MM.1S (cell line): ENCODE measurements around the gene PIK3R2.
"Not testable (repeated sequence)": the region's sequence is repeated elsewhere in the genome, so short reads cannot be mapped to it uniquely, and the experiment has no call there.

ENCODE experiments used
- DNase-seq: peaks from one replicate; pipeline ENCODE4 v3.0.0-alpha.2; 2015
- H2AFZ ChIP-seq: fragments of 300-600 bp; sonication (generic); 2 replicates; pipeline ENCODE4 v1.6.0; 2016; ENCODE audit warnings: antibody characterized with exemption, low read length
- H3F3A ChIP-seq: fragments of 300-600 bp; sonication (generic); 2 replicates; pipeline ENCODE4 v1.6.1; 2016; ENCODE audit warnings: mild to moderate bottlenecking, antibody characterized with exemption, low read length, moderate library complexity, mixed read lengths; ENCODE audit not compliant: insufficient read depth
- H3K27ac ChIP-seq: fragments of 300-600 bp; sonication (generic); 2 replicates; pipeline ENCODE4 v1.5.1; 2016; ENCODE audit warnings: mild to moderate bottlenecking, low read length
- H3K27me3 ChIP-seq: fragments of 300-600 bp; sonication (generic); replicated peaks from 2 replicates; pipeline ENCODE4 v1.6.0; 2016; ENCODE audit warnings: low read length; ENCODE audit not compliant: insufficient read depth
- H3K36me3 ChIP-seq: fragments of 300-600 bp; sonication (generic); replicated peaks from 2 replicates; pipeline ENCODE4 v1.6.1; 2016; ENCODE audit warnings: mild to moderate bottlenecking, low read length, mixed read lengths; ENCODE audit not compliant: insufficient read depth
- H3K4me1 ChIP-seq: fragments of 300-600 bp; sonication (generic); 2 replicates; pipeline ENCODE4 v1.6.1; 2016; ENCODE audit warnings: low read length, mixed read lengths
- H3K4me2 ChIP-seq: fragments of 300-600 bp; sonication (generic); 2 replicates; pipeline ENCODE4 v1.6.0; 2016; ENCODE audit warnings: low read depth, low read length
- H3K4me3 ChIP-seq: fragments of 300-600 bp; sonication (generic); 2 replicates; pipeline ENCODE4 v1.5.1; 2016; ENCODE audit warnings: low read length, mixed read lengths
- H3K79me2 ChIP-seq: fragments of 300-600 bp; sonication (generic); 2 replicates; pipeline ENCODE4 v1.6.1; 2016; ENCODE audit warnings: mixed run types, low read length, mixed read lengths
- H3K9ac ChIP-seq: fragments of 300-600 bp; sonication (generic); 2 replicates; pipeline ENCODE4 v1.6.1; 2016; ENCODE audit warnings: low read length, mixed read lengths
- H3K9me2 ChIP-seq: fragments of 300-600 bp; sonication (generic); replicated peaks from 2 replicates; pipeline ENCODE4 v1.6.1; 2016; ENCODE audit warnings: mild to moderate bottlenecking, low read length, mixed read lengths; ENCODE audit not compliant: insufficient read depth
- H3K9me3 ChIP-seq: fragments of 300-600 bp; sonication (generic); replicated peaks from 2 replicates; pipeline ENCODE4 v1.6.1; 2016; ENCODE audit warnings: mild to moderate bottlenecking, low read length, mixed read lengths; ENCODE audit not compliant: insufficient read depth
- H4K20me1 ChIP-seq: fragments of 300-600 bp; sonication (generic); 2 replicates; pipeline ENCODE4 v1.6.1; 2016; ENCODE audit warnings: mild to moderate bottlenecking, low read length, moderate library complexity, mixed read lengths; ENCODE audit not compliant: insufficient read depth
- EZH2 ChIP-seq: fragments of 300-600 bp; sonication (generic); optimal IDR thresholded peaks from 2 replicates; pipeline ENCODE3; 2017; ENCODE audit warnings: low read depth, mild to moderate bottlenecking, antibody characterized with exemption, low read length, mixed read lengths
- EZH2phosphoT487 ChIP-seq: fragments of 300-600 bp; sonication (generic); IDR thresholded peaks from 2 replicates; pipeline ENCODE4 v1.6.1; 2018; ENCODE audit warnings: antibody characterized with exemption, low read length
- TF ChIP-seq, protein P1 (sequence below): fragments of 300-600 bp; sonication (generic); IDR thresholded peaks from 2 replicates; pipeline ENCODE4 v1.5.1; 2016; ENCODE audit warnings: antibody characterized with exemption, low read length, mixed read lengths

Gene PIK3R2

DNA sequence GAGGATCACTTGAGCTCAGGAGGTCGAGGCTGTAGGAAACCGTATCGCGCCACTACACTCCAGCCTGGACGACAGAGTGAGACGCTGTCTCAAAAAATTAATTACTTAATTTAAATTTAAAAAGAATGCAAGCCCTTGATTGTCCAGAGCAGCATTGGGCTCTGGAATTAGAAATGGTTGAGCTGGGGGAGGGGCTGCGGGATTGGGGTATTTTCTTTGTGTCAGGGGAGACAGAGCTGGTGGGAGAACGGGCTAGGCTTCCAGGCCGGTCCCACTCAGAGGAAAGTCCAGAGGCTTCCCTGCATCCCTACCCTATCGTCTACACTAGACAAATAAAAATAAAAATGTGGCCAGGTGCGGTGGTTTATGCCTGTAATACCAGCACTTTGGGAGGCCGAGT is 53.1 kb downstream of the PIK3R2 start:
- H3K9me3 ChIP-seq: no peaks in the 10 kb centered on the region
- no peak overlapping the region for H3K4me2 ChIP-seq
- no peak overlapping the region for H3K27ac ChIP-seq
- peaks cover 29% of the 10 kb centered on the region for H3K27me3 ChIP-seq
- no peaks in the 10 kb centered on the region for H3K9me2 ChIP-seq
- H3K79me2 ChIP-seq: peaks cover 16% of the 10 kb centered on the region
- no peaks in the 10 kb centered on the region for H4K20me1 ChIP-seq
- peaks cover 6% of the 10 kb centered on the region for H3F3A ChIP-seq
- H3K4me3 ChIP-seq: no peak overlapping the region
- DNase-seq: no peak
- no peak overlapping the region for H2AFZ ChIP-seq
- TF ChIP-seq, protein P1, sequence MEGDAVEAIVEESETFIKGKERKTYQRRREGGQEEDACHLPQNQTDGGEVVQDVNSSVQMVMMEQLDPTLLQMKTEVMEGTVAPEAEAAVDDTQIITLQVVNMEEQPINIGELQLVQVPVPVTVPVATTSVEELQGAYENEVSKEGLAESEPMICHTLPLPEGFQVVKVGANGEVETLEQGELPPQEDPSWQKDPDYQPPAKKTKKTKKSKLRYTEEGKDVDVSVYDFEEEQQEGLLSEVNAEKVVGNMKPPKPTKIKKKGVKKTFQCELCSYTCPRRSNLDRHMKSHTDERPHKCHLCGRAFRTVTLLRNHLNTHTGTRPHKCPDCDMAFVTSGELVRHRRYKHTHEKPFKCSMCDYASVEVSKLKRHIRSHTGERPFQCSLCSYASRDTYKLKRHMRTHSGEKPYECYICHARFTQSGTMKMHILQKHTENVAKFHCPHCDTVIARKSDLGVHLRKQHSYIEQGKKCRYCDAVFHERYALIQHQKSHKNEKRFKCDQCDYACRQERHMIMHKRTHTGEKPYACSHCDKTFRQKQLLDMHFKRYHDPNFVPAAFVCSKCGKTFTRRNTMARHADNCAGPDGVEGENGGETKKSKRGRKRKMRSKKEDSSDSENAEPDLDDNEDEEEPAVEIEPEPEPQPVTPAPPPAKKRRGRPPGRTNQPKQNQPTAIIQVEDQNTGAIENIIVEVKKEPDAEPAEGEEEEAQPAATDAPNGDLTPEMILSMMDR: no peak
- TF ChIP-seq EZH2 (no peak), EZH2phosphoT487 (no peak)
- no peaks in the 10 kb centered on the region for H3K36me3 ChIP-seq
- H3K9ac ChIP-seq: no peak overlapping the region
- H3K4me1 ChIP-seq: peaks cover 11% of the 10 kb centered on the region

DNA sequence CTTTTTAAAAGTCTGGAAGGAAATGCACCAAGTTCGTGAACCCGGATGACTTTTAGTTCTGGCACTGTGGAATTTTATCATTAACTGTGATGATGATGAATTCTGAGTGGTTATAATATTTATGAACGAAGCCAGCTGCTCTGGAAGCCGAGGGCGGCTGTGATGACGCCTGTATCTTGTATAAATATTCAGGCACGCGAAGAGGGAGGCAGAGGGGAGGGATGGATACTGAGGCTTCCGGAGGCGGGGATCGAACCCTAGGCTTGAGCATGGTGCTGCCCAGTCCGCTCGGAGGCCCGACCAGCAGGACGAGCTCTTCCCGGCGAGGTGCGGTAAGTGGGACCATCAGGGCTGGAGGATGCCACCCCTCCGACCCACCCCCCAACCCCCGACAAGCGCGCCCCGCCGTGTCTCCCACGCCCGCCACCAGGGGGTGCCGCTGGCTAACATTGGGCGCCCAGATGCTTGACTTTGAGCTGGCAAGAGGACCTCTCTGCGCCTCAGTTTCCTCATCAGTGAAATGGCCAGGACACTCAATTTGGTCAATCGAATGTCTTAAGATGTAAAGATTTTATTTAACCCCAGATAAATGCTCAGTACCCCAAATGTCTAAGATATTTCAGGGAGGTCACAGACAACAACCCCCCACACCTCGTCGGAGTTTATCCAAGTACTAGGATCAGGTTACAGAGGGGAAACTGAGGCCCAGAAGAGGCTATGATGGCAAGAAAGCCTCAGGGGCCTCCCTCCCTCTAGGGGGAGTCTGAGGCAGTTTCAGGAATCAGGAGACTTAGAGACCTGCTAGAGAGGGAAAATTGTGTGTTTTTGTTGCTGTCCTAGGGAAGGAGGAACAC is 55.4 kb downstream of the PIK3R2 start:
- DNase-seq: peak; percentile 35

DNA sequence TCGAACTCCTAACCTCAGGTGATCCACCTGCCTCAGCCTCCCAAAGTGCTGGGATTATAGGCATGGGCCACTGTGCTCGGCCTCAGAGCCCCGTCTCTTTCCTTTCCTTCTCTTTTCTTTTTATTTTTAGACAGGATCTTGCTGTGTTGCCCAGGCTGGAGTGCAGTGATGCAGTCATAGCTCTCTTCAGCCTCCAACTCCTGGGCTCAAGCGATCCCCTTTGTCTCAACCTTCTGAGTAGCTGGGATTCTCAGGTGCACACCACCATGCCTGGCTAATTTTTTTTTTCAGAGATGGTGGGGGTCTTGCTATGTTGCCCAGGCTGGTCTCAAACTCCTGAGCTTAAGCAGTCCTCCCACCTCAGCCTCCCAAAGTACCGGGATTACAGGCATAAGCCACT is 56.9 kb downstream of the PIK3R2 start:
- peaks cover 60% of the 10 kb centered on the region for H3K27me3 ChIP-seq
- H3K79me2 ChIP-seq, H3K4me1 ChIP-seq, H3K9me2 ChIP-seq, H3K9me3 ChIP-seq, H3K4me3 ChIP-seq, H3K36me3 ChIP-seq, H3K4me2 ChIP-seq, H3K27ac ChIP-seq, DNase-seq, H2AFZ ChIP-seq, H4K20me1 ChIP-seq, H3K9ac ChIP-seq, H3F3A ChIP-seq: not testable (repeated sequence)

More for the DNA sequence above, 55.4 kb downstream of the PIK3R2 start:
- H3K9me2 ChIP-seq: no peaks in the 10 kb centered on the region
- H3K27ac ChIP-seq: no peak overlapping the region
- H3K36me3 ChIP-seq: no peaks in the 10 kb centered on the region
- peaks cover 47% of the 10 kb centered on the region for H3K27me3 ChIP-seq
- no peaks in the 10 kb centered on the region for H4K20me1 ChIP-seq
- H2AFZ ChIP-seq: no peak overlapping the region
- no peaks in the 10 kb centered on the region for H3K9me3 ChIP-seq
- peaks cover 5% of the 10 kb centered on the region for H3K4me1 ChIP-seq
- peaks cover 2% of the 10 kb centered on the region; the same call in 1 of the 2 replicates for H3K79me2 ChIP-seq
- H3F3A ChIP-seq: peaks cover 6% of the 10 kb centered on the region
- TF ChIP-seq EZH2: no peak
- TF ChIP-seq, protein P1: peak; percentile 62
- H3K4me3 ChIP-seq: no peak overlapping the region
- no peak overlapping the region for H3K9ac ChIP-seq
- H3K4me2 ChIP-seq: no peak overlapping the region

DNA sequence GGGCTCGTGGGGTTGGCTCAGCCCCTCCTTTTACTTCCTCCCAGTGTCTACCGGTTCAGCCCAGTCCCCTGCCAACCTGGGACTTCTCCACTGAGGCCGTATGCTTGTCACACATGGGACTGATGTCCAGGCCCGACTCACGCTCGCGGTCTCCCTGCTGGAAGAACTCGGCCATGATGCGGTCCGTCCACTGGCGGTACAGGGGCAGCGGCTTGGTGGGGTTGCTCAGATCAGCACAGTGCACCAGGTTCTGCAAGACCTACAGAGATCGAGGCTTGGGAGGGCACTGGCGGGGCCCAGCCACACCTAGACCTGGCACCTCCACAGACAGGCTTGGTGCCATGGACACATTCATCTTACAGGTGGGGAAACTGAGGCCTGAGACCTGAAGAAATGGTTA is 58.7 kb downstream of the PIK3R2 start:
- DNase-seq: no peak
- H3F3A ChIP-seq: no peaks in the 10 kb centered on the region
- H3K9me2 ChIP-seq: no peaks in the 10 kb centered on the region
- no peaks in the 10 kb centered on the region for H4K20me1 ChIP-seq
- no peak overlapping the region for H3K4me3 ChIP-seq
- no peaks in the 10 kb centered on the region for H3K4me1 ChIP-seq
- no peak overlapping the region for H3K9ac ChIP-seq
- no peak overlapping the region for H3K4me2 ChIP-seq
- H3K27me3 ChIP-seq: peaks cover 68% of the 10 kb centered on the region
- H2AFZ ChIP-seq: no peak overlapping the region
- TF ChIP-seq, protein P1: no peak
- no peak for TF ChIP-seq EZH2
- no peak for TF ChIP-seq EZH2phosphoT487
- H3K27ac ChIP-seq: no peak overlapping the region
- no peaks in the 10 kb centered on the region for H3K79me2 ChIP-seq
- no peaks in the 10 kb centered on the region for H3K9me3 ChIP-seq
- no peaks in the 10 kb centered on the region for H3K36me3 ChIP-seq
